HL-60 (cell line): Measurements from ENCODE around the gene MORC1.

Experiments used
- DNase-seq, 2 experiments: peaks; one replicate each; pipeline ENCODE4 v3.0.0-alpha.2; 2010 to 2020; ENCODE audit warnings: low read depth in 1 of 2, low spot score in 1 of 2
- H3K27ac ChIP-seq: fragments of 250-450 bp; sonication (Bioruptor Pico); replicated peaks from 2 replicates; pipeline ENCODE4 v1.5.1; 2020; ENCODE audit warnings: mild to moderate bottlenecking, moderate library complexity
- H3K27me3 ChIP-seq: fragments of 250-450 bp; sonication (Bioruptor Pico); 2 replicates; pipeline ENCODE4 v1.5.1; 2021; ENCODE audit warnings: mild to moderate bottlenecking, moderate library complexity; ENCODE audit not compliant: insufficient read depth, poor library complexity, severe bottlenecking
- H3K4me3 ChIP-seq: replicated peaks from 2 replicates; pipeline ENCODE4 v1.5.1; 2011; ENCODE audit warnings: mild to moderate bottlenecking, control low read depth, low read length; ENCODE audit not compliant: insufficient read depth
- GABPA ChIP-seq: IDR thresholded peaks from 2 replicates; pipeline ENCODE4 v1.6.1; 2012; ENCODE audit warnings: low read depth
- POLR2AphosphoS5 ChIP-seq: IDR thresholded peaks from 2 replicates; pipeline ENCODE4 v1.6.1; 2012; ENCODE audit warnings: low read depth
- REST ChIP-seq: IDR thresholded peaks from 2 replicates; pipeline ENCODE4 v1.6.1; 2012; ENCODE audit warnings: low read depth; ENCODE audit not compliant: insufficient replicate concordance
- SPI1 ChIP-seq: IDR thresholded peaks from 2 replicates; pipeline ENCODE4 v1.6.1; 2012; ENCODE audit warnings: low read depth, mild to moderate bottlenecking, borderline replicate concordance
- TF ChIP-seq, protein P1 (sequence below): IDR thresholded peaks from one replicate; pipeline ENCODE4 v1.5.1; 2011; ENCODE audit warnings: low read length, control low read depth, inconsistent platforms; ENCODE audit not compliant: insufficient read depth

Gene MORC1

GRCh38 chr3:109155828-109156227, 37.9 kb upstream of the MORC1 start:
- H3K27ac ChIP-seq: no peak overlapping the region
- TF ChIP-seq POLR2AphosphoS5: no peak
- no peak for TF ChIP-seq SPI1
- no peak overlapping the region for H3K4me3 ChIP-seq
- DNase-seq: no peak
- H3K27me3 ChIP-seq: no peaks in the 10 kb centered on the region

GRCh38 chr3:109154979-109155378, 37.0 kb upstream of the MORC1 start:
- DNase-seq: no peak
- TF ChIP-seq POLR2AphosphoS5: no peak
- TF ChIP-seq, protein P1, sequence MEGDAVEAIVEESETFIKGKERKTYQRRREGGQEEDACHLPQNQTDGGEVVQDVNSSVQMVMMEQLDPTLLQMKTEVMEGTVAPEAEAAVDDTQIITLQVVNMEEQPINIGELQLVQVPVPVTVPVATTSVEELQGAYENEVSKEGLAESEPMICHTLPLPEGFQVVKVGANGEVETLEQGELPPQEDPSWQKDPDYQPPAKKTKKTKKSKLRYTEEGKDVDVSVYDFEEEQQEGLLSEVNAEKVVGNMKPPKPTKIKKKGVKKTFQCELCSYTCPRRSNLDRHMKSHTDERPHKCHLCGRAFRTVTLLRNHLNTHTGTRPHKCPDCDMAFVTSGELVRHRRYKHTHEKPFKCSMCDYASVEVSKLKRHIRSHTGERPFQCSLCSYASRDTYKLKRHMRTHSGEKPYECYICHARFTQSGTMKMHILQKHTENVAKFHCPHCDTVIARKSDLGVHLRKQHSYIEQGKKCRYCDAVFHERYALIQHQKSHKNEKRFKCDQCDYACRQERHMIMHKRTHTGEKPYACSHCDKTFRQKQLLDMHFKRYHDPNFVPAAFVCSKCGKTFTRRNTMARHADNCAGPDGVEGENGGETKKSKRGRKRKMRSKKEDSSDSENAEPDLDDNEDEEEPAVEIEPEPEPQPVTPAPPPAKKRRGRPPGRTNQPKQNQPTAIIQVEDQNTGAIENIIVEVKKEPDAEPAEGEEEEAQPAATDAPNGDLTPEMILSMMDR: no peak
- no peak for TF ChIP-seq REST
- TF ChIP-seq GABPA: no peak
- no peak for TF ChIP-seq SPI1
- no peak overlapping the region for H3K4me3 ChIP-seq
- H3K27me3 ChIP-seq: no peaks in the 10 kb centered on the region
- H3K27ac ChIP-seq: no peak overlapping the region

DNA sequence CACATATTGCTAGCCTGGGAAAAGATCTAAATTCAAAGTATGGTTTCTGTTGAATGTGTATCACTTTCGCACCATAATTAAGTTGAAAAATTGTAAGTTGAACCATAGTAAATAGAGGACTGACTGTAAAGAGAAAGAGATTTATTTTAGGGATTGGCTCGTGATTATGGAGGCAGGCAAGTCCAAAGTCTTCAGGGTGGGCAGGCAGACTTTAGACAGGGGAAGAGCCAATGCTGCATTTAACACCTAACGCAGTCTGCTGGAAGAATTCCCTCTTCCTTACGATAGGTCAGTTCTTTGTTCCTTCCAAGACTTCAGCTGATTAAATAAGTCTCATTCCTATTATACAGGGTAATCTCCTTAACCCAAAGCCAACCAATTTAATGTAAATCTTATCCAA, 34.4 kb upstream of the MORC1 start:
- TF ChIP-seq POLR2AphosphoS5 (no peak), GABPA (no peak)
- TF ChIP-seq, protein P1: no peak
- DNase-seq: no peak
- Histone ChIP-seq H3K27me3 (no peaks in the 10 kb centered on the region), H3K27ac (no peak overlapping the region), H3K4me3 (no peak overlapping the region)

GRCh38 chr3:109149078-109149477, 31.1 kb upstream of the MORC1 start:
- no peaks in the 10 kb centered on the region for H3K27me3 ChIP-seq
- no peak overlapping the region for H3K27ac ChIP-seq
- DNase-seq: no peak
- TF ChIP-seq REST (no peak), POLR2AphosphoS5 (no peak), SPI1 (no peak), GABPA (no peak)
- TF ChIP-seq, protein P1: no peak
- no peak overlapping the region for H3K4me3 ChIP-seq
